Measurements from ENCODE around the gene ALDH4A1.

ALDH4A1 gene

DNA sequence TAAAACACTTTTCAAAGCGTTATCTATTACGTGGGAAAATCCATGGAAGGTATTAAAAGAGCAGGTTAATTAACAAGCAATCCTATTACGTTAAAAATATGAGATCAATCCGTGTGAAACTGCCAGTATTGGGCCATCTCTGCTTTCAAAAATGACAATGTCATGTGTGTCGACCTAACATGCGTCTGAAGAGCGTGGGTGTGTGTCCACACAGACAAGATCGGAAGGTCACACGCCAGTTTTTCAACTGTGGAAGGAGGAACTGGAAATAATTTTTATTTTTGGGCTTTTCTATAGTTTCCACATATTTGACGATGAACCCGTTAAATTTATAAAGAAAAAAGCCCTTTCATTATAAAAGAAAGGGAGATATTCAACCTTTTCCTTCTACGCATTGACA lies 17.6 kb upstream of the ALDH4A1 start:
- TF ChIP-seq, protein P1, sequence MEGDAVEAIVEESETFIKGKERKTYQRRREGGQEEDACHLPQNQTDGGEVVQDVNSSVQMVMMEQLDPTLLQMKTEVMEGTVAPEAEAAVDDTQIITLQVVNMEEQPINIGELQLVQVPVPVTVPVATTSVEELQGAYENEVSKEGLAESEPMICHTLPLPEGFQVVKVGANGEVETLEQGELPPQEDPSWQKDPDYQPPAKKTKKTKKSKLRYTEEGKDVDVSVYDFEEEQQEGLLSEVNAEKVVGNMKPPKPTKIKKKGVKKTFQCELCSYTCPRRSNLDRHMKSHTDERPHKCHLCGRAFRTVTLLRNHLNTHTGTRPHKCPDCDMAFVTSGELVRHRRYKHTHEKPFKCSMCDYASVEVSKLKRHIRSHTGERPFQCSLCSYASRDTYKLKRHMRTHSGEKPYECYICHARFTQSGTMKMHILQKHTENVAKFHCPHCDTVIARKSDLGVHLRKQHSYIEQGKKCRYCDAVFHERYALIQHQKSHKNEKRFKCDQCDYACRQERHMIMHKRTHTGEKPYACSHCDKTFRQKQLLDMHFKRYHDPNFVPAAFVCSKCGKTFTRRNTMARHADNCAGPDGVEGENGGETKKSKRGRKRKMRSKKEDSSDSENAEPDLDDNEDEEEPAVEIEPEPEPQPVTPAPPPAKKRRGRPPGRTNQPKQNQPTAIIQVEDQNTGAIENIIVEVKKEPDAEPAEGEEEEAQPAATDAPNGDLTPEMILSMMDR (IDR thresholded peaks at IDR 0.05): no peak
- H3K36me3 ChIP-seq: no peaks in the 10 kb centered on the region
- peaks cover 25 to 31% of the 10 kb centered on the region in 2 experiments for H3K4me1 ChIP-seq (ENCODE audit: control insufficient read depth in 1 of 2, insufficient read depth in 1 of 2, low read depth in 1 of 2, low read length in 1 of 2)

DNA sequence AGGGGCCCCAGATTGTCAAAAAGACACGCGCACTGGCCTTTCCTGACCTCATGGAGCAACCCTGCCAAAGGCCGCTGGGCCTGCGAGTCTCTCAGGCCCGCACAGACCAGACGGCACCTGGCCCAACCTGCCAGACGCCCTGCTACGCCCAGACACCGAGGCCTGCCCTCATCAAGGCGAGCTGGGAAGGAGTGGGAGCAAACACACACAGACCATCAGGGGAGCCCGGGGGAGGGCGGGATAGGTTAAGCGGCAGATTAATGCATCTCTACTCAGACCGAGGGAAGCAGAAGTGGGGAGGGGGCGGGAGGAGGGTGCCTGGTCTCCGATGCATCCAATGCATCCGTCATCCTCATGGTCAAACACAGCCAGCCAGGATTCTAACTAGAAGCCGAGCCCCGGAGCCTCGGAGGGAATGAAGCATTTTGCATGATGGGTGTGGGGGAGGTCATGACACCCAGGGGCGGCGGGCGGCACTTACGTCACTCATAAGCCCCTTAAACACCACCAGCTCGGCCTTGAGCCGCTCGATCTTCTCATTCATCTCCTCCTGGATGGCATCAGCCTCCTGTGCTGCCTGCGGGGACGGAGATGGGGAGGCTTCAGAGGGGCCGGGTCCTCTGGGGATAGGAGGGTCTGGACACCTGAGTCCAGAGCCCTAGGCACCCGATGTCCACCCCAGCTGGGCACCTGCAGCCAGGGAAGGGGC lies 17.0 kb upstream of the ALDH4A1 start:
- Histone ChIP-seq H3K9me3 (no peaks in the 10 kb centered on the region), H3K4me3 (ENCODE audit: low read depth in 1 of 2, low read length in 1 of 2) (no peak overlapping the region), H3K27me3 (peaks cover 8% of the 10 kb centered on the region), H3K36me3 (no peaks in the 10 kb centered on the region), H3K4me1 (ENCODE audit: control insufficient read depth in 1 of 2, insufficient read depth in 1 of 2, low read depth in 1 of 2, low read length in 1 of 2) (peaks cover 23 to 25% of the 10 kb centered on the region in 2 experiments), H3K27ac (no peak overlapping the region)
- TF ChIP-seq, protein P1 (IDR thresholded peaks at IDR 0.05): no peak

More for the DNA sequence above, 17.6 kb upstream of the ALDH4A1 start:
- H3K4me3 ChIP-seq (ENCODE audit: low read depth in 1 of 2, low read length in 1 of 2): no peak overlapping the region
- no peak overlapping the region for H3K27ac ChIP-seq
- H3K9me3 ChIP-seq: no peaks in the 10 kb centered on the region
- H3K27me3 ChIP-seq: peaks cover 14% of the 10 kb centered on the region

DNA sequence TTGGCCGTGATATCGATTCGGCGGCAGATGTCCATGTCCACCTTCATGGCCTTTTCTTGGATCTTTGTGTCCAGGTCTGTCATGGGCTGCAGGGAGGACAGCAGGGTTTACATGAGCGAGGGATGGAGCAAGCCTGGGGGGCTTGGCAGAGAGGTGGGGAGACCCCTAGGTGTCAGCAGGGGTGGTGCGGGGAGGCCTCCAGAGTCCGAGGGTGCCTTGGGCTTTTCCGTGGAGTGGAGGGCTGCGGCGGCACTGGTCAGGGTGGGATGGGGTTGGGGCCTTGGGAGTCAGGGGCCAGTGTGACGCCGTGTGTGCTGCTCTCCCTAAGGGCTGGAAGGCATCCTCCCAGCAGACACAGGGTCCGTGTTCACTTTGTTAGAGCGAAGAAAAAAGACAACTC lies 16.1 kb upstream of the ALDH4A1 start:
- Histone ChIP-seq H3K27ac (no peak overlapping the region), H3K9me3 (no peaks in the 10 kb centered on the region), H3K4me1 (ENCODE audit: control insufficient read depth in 1 of 2, insufficient read depth in 1 of 2, low read depth in 1 of 2, low read length in 1 of 2) (peaks cover 14 to 16% of the 10 kb centered on the region in 2 experiments), H3K4me3 (ENCODE audit: low read depth in 1 of 2, low read length in 1 of 2) (no peak overlapping the region), H3K36me3 (no peaks in the 10 kb centered on the region), H3K27me3 (no peaks in the 10 kb centered on the region)
- TF ChIP-seq, protein P1 (IDR thresholded peaks at IDR 0.05): no peak

DNA sequence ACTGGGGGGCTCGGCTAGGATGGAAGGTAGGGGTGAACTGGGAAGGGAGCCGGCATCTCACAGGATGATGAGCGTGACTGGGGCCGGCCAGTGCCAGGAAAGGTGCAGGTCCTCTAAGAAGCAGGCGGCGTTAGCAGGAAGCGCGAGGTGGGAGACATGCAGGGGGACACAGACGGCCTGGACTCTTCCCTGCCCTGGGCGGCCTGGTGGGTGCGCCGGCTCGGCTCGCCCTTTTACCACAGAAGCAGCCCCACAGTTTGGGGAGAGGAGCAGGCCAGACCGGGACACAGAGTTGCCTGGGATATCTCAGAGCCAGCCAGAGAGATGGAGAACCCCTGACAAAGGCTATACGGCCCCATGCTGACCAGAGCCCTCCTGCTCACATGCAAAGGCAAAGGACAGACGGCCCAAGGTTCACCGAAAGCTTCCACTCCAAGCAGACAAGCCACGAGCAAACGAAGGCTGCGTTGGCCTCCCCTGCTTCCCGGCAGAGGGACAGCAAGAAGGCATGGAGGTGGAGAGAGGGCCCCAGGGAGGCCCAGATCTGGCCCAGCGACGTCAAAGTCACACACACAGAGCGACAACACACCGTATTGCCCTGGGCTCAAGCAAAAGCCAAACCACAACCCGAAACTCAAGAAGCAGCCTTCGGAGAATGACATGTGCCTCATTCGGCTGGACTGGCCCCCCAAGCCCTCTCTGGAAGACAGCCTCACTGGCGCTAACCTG lies 14.9 kb upstream of the ALDH4A1 start:
- H3K9me3 ChIP-seq: no peaks in the 10 kb centered on the region
- TF ChIP-seq, protein P1 (IDR thresholded peaks at IDR 0.05): no peak
- H3K27me3 ChIP-seq: no peaks in the 10 kb centered on the region
- H3K27ac ChIP-seq: no peak overlapping the region
- no peaks in the 10 kb centered on the region for H3K36me3 ChIP-seq
- no peak overlapping the region for H3K4me3 ChIP-seq (ENCODE audit: low read depth in 1 of 2, low read length in 1 of 2)
- peaks cover 4 to 8% of the 10 kb centered on the region in 2 experiments for H3K4me1 ChIP-seq (ENCODE audit: control insufficient read depth in 1 of 2, insufficient read depth in 1 of 2, low read depth in 1 of 2, low read length in 1 of 2)

DNA sequence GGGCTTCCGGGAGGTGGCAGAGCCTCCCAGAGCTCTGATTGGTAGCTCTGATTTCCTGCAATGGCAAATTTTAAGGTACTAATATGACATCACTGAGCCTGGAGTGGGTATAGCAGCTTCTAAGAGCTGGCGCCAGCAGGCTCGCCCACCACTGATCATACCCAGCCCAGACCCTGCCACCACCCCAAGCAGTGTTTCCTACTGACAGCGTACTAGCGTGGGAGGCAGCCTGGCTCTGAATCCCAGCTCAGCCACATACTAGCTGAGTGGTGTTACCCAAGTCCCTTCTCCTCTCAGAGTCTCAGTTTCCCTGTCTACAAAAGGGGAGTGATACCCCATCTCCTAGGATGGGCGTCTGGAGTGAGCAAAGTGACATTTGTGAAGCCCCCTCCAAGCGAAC lies 13.0 kb upstream of the ALDH4A1 start:
- Histone ChIP-seq H3K36me3 (no peaks in the 10 kb centered on the region), H3K9me3 (no peaks in the 10 kb centered on the region), H3K27ac (no peak overlapping the region), H3K27me3 (no peaks in the 10 kb centered on the region), H3K4me1 (ENCODE audit: control insufficient read depth in 1 of 2, insufficient read depth in 1 of 2, low read depth in 1 of 2, low read length in 1 of 2) (peaks cover 0 to 6% of the 10 kb centered on the region in 2 experiments), H3K4me3 (ENCODE audit: low read depth in 1 of 2, low read length in 1 of 2) (no peak overlapping the region)
- TF ChIP-seq, protein P1 (IDR thresholded peaks at IDR 0.05): no peak
